Effector memory CD8-positive, alpha-beta T cell (primary cell): ENCODE results near the gene NET1.

Source experiments
- ATAC-seq: fragments of 150-1000 bp; cut with Tn5 transposase; replicated peaks from 2 replicates; pipeline ENCODE4 v1.10.0; 2021; ENCODE audit warnings: mild to moderate bottlenecking, moderate library complexity
- DNase-seq, 3 experiments: peaks; one replicate each; pipeline ENCODE4 v3.0.0; 2021
- H3K27ac Mint-ChIP-seq, 2 donors: one replicate each; pipeline ENCODE4 v1.8.0; 2022; ENCODE audit warnings: mild to moderate bottlenecking in 2 of 2, mixed read lengths in 2 of 2, moderate library complexity in 2 of 2
- H3K27me3 Mint-ChIP-seq, 2 donors: one replicate each; pipeline ENCODE4 v1.8.0; 2022; ENCODE audit warnings: mixed read lengths in 2 of 2
- H3K36me3 Mint-ChIP-seq: one replicate; pipeline ENCODE4 v1.8.0; 2022; ENCODE audit warnings: mild to moderate bottlenecking, moderate library complexity, mixed read lengths; ENCODE audit not compliant: insufficient read depth
- H3K4me1 Mint-ChIP-seq, 2 donors: one replicate each; pipeline ENCODE4 v1.8.0; 2022; ENCODE audit warnings: low read depth in 2 of 2, mixed read lengths in 2 of 2
- H3K4me3 Mint-ChIP-seq, 2 donors: one replicate each; pipeline ENCODE4 v1.8.0; 2022; ENCODE audit warnings: mild to moderate bottlenecking in 2 of 2, mixed read lengths in 2 of 2, moderate library complexity in 2 of 2
- H3K9me3 Mint-ChIP-seq, 2 donors: one replicate each; pipeline ENCODE4 v1.8.0; 2022; ENCODE audit warnings: mixed read lengths in 2 of 2

Gene NET1

DNA sequence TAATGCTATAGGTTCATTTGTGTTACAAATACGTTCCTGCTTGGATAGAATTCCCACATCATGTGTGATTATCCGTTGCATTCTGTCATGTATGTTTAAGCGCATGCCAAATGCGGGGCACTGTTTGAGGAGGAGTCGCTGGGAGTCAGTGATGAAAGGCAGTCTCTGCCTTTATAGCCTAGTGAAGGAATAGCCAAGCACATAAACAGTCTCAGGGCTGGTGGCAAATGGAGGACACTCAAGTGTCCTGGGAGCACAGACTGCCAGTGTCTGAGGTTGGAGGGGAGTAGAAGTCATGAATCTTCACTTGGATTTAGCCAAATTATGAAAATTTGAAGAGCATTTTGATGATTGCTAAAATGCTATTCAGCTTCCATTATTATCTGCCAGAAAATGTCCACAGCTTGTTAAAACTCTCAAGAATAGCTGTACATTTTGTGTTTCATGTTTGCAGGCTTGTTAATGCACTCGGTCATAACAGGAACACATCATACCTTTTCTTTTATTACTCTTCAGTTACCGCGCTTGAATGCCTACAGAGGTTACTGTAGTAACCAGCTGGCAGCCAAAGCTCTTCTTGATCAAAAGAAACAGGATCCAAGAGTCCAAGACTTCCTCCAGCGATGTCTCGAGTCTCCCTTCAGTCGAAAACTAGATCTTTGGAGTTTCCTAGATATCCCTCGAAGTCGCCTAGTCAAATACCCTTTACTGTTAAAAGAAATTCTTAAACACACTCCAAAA lies 41.6 kb downstream of the NET1 start:
- Mint-ChIP-seq H3K36me3 (peaks cover 6% of the 10 kb centered on the region), H3K4me3 (no peak overlapping the region), H3K9me3 (no peaks in the 10 kb centered on the region), H3K27me3 (no peaks in the 10 kb centered on the region), H3K4me1 (no peaks in the 10 kb centered on the region), H3K27ac (no peak overlapping the region)
- ATAC-seq (no peak), DNase-seq (no peak)

- no peak for DNase-seq
- H3K9me3 Mint-ChIP-seq = no peaks in the 10 kb centered on the region
- ATAC-seq = no peak
- peaks cover 6% of the 10 kb centered on the region for H3K36me3 Mint-ChIP-seq
- no peak overlapping the region for H3K4me3 Mint-ChIP-seq
- H3K27ac Mint-ChIP-seq = no peak overlapping the region
- no peaks in the 10 kb centered on the region for H3K4me1 Mint-ChIP-seq
- H3K27me3 Mint-ChIP-seq = no peaks in the 10 kb centered on the region
Measured at GRCh38 chr10:5456563-5456962, 44.2 kb downstream of the NET1 start.

DNA sequence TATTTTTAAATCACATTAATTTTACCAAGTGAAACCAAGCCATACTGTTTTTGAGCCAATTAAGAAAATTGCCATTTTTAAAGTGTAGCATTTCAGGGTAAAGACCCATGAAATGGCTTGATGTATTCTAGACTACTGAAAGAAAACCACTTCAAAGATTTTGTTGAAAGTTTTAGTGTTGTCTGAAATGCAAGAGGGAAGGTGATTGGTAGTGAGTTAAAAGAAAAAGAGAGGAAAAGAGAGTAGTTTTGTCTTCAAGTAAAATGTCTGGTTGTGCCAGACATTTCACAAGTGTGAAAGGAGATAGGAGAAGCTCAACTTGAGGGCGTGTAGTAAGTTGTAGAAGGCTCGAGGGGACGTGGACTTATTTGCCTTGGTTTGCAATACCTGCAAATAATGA lies 45.4 kb downstream of the NET1 start:
- Mint-ChIP-seq H3K27ac (no peak overlapping the region), H3K9me3 (no peaks in the 10 kb centered on the region), H3K4me1 (no peaks in the 10 kb centered on the region), H3K4me3 (no peak overlapping the region), H3K36me3 (peaks cover 6% of the 10 kb centered on the region), H3K27me3 (peaks cover 0 to 3% of the 10 kb centered on the region in 2 donors)
- no peak for ATAC-seq
- no peak for DNase-seq

- H3K4me1 Mint-ChIP-seq = no peaks in the 10 kb centered on the region
- peaks cover 6% of the 10 kb centered on the region for H3K36me3 Mint-ChIP-seq
- H3K4me3 Mint-ChIP-seq = no peak overlapping the region
- DNase-seq (no peak), ATAC-seq (no peak)
- no peak overlapping the region for H3K27ac Mint-ChIP-seq
- H3K9me3 Mint-ChIP-seq = no peaks in the 10 kb centered on the region
- peaks cover 3 to 10% of the 10 kb centered on the region in 2 donors for H3K27me3 Mint-ChIP-seq
Measured at GRCh38 chr10:5458425-5458824, 46.1 kb downstream of the NET1 start.

DNA sequence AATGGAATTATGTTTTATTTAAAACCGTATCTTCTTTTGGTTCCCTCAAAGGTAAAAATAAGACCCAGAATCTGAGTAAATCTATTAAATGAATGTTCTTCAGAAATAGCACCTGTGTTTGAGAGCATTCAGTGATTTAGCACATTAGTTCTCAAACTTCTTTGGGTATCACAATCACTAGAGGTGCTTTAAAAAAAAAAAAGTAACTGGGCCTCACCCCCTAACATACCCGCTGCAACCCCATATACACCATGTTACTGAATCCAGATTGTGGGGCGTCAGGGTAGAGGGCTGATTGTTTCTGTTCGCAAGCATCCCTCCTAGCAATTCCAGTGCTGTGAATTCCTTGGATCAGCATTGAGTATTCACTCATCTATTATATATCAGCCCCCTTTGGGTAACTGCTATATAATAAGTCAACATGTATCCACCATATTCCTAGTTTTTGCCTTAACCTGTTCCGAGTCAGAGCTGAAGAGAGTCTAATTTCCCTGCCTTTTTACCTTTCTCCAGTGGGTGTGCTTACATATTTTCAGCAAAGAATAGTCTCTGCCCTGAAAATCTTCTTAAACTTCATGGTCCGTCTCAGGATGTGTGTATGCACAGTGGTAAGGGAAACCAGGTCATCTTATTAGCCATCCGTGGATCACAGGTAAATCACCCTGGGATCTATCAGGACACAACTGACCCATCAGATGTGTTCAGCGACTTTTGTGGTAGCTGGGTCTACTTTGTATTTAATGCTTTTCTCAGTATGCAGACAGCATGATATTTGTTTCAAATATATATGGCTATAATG lies 46.8 kb downstream of the NET1 start:
- ATAC-seq (no peak), DNase-seq (no peak)
- Mint-ChIP-seq H3K4me1 (no peaks in the 10 kb centered on the region), H3K9me3 (no peaks in the 10 kb centered on the region), H3K27ac (no peak overlapping the region), H3K4me3 (no peak overlapping the region), H3K36me3 (peaks cover 6% of the 10 kb centered on the region), H3K27me3 (peaks cover 5 to 10% of the 10 kb centered on the region in 2 donors)

DNA sequence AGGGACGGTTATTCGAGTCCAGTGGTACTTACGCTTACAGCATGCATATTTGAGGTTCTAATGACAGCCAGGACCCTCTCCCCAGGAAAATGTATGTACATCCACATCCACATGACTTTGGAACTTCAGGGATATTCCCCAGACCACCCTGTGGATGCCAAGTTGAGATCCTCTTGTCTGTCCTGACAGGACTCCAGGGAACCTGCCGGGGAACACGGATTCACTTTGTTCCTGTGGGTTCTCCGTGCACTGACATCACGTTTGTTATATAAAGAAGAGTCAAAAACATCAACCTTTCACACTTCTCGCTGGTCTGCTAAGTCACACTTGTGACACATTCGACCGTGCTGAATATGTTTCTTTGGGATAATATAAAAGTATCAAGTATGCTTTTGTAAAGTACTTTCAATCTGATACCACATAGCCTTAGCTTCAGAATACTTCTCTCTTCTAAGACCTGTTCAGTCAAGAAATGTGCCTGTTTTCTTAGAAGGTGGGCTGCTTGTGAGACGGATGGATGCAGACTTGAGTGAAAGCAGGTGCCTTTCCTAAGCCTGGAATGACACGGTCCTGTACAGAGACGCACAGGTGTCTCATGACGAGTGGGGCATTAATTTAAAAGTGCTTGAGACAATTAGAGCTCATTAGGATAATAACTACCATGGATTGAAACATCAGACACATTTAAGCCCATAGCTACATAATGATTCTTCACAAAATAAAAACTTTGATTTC lies 48.3 kb downstream of the NET1 start:
- Mint-ChIP-seq H3K36me3 (peaks cover 6% of the 10 kb centered on the region), H3K4me1 (no peaks in the 10 kb centered on the region), H3K4me3 (no peak overlapping the region), H3K27me3 (peaks cover 5 to 10% of the 10 kb centered on the region in 2 donors), H3K9me3 (no peaks in the 10 kb centered on the region), H3K27ac (no peak overlapping the region)
- ATAC-seq (no peak), DNase-seq (no peak)

GRCh38 chr10:5461203-5461588 lies 48.8 kb downstream of the NET1 start:
- Mint-ChIP-seq H3K27ac (no peak overlapping the region), H3K9me3 (no peaks in the 10 kb centered on the region), H3K36me3 (peaks cover 6% of the 10 kb centered on the region), H3K27me3 (peaks cover 5 to 10% of the 10 kb centered on the region in 2 donors), H3K4me1 (no peaks in the 10 kb centered on the region), H3K4me3 (no peak overlapping the region)
- no peak for ATAC-seq
- DNase-seq = no peak

DNA sequence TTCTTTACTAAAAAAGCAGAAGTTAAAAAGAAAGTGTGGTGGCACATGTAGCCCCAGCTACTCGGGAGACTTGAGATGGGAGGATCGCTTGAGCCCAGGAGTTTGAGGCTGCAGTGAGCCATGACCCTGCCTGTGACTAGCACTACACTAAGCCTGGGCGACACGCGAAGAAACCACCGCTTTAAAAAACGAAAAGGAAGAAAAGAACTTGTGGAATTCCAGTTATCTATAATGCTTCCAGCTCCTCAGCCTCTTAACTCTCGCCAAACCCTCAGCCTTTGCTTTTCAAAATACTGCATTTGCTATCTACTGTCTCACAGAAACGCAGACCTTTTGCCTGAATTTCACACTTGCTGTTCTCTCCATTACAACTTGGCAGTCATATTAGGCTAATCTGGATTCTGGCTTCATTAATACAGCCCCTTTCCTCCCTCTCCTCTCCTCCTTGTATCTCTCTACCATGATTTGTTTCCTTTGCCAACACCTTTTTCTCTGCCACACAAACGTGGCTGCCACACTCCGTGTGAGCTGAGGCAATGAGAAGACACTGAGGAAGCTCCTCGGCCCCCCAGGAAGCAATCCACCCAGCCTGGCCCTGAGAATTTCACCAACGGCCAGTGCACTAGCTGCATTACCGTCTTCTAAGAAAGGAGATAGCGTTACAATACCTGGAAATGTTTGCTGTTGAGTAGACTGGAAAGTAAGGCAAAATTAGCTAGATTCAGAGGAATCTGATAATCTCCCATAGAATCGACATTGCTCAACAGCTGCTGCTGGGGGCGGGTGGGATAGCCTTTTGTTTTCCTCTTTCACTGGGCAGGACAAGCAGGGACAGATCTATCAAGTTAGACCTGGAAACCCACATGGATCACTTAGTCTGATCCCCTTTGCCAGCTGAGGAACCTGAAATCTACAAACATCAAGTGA lies 49.8 kb downstream of the NET1 start:
- Mint-ChIP-seq H3K36me3 (no peaks in the 10 kb centered on the region), H3K27me3 (peaks cover 5 to 10% of the 10 kb centered on the region in 2 donors), H3K4me3 (no peak overlapping the region), H3K9me3 (no peaks in the 10 kb centered on the region), H3K27ac (peak overlapping the region; percentile 11 to 39), H3K4me1 (no peaks in the 10 kb centered on the region)
- DNase-seq (no peak), ATAC-seq (no peak)

DNA sequence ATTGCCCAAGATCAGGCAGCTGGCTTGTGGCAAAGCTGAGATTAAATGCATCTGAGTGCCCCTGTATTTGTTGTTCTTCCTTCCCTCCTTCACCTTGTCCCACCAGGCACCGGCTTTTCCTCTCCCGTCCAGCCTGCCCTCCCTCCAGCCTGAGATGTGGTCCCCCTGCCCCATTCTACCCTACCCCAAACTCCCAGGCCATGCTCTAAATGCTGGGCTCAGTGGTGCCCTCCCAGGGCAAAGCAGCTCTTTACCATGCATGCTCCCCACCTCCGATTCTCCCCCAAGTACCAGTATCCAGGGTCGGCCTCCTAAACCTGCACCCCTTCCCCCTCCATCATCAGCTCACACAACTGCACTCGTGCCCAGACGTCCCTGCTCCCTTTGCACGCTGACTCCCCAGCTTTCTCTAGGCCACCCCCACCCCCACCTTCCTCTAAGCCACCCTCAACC lies 50.5 kb downstream of the NET1 start:
- no peak for ATAC-seq
- no peaks in the 10 kb centered on the region for H3K9me3 Mint-ChIP-seq
- H3K27me3 Mint-ChIP-seq = peaks cover 5 to 10% of the 10 kb centered on the region in 2 donors
- no peak for DNase-seq
- H3K4me3 Mint-ChIP-seq = no peak overlapping the region
- no peaks in the 10 kb centered on the region for H3K4me1 Mint-ChIP-seq
- H3K36me3 Mint-ChIP-seq = no peaks in the 10 kb centered on the region
- H3K27ac Mint-ChIP-seq = no peak overlapping the region

DNA sequence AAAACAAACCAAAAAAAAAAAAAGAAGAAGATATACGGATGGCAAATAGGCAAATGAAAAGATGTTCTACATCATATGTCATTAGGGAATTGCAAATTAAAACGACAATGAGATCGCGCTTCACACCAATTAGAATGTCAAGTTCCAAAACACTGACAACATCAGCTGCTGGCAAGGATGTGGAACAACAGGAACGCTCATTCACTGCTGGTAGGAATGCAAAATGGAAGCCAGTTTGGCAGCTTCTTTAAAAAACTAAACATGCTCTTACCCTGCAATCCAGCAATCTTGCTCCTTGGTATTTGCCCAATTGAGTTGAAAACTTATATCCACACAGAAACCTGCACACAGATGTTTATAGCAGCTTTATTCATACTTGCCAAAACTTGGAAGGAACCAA lies 52.2 kb downstream of the NET1 start:
- no peak overlapping the region for H3K4me3 Mint-ChIP-seq
- H3K36me3 Mint-ChIP-seq = no peaks in the 10 kb centered on the region
- ATAC-seq (no peak), DNase-seq (no peak)
- H3K27ac Mint-ChIP-seq = no peak overlapping the region
- peaks cover 5 to 10% of the 10 kb centered on the region in 2 donors for H3K27me3 Mint-ChIP-seq
- no peaks in the 10 kb centered on the region for H3K9me3 Mint-ChIP-seq
- H3K4me1 Mint-ChIP-seq = no peaks in the 10 kb centered on the region

GRCh38 chr10:5465976-5466450 lies 53.7 kb downstream of the NET1 start:
- no peaks in the 10 kb centered on the region for H3K9me3 Mint-ChIP-seq
- peaks cover 5 to 10% of the 10 kb centered on the region in 2 donors for H3K27me3 Mint-ChIP-seq
- H3K4me3 Mint-ChIP-seq = no peak overlapping the region
- H3K36me3 Mint-ChIP-seq = no peaks in the 10 kb centered on the region
- DNase-seq = no peak
- H3K4me1 Mint-ChIP-seq = no peaks in the 10 kb centered on the region
- no peak overlapping the region for H3K27ac Mint-ChIP-seq
- no peak for ATAC-seq

DNA sequence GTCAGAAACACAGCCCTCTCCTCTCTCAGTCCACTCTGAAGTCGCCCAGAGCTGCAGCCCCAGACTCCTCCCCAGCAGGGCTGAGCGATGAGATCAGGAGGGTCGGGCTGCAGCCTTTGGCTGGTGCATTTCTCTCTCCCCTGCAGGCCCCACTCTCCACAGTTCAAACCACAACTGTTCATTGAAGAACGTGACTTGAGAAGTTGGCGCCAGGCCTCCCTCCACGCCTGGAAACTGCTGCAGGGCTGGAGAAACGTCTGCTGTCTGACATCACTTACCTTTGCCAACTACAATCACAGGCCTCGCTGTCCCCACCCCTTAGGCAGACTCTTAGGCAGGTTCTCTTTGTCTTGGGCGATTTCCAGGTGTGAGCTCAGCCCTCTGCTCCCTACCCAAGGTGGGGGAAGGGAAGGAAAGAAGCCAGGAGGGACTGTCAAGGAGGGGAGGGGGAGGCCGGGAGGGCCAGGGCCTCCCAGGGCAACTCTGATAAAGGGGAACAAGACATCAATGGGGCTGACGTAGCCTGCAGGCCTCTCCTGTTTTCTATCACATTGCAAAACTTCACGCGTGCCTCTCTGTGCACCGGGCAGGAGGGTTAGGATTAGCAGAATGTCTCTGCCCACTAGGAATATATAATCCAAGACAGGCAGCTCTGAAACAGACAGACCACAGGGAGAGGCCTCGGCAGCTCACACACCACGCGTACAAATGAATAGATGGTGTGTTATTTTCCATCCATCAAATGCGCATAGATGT lies 54.3 kb downstream of the NET1 start:
- H3K27me3 Mint-ChIP-seq = peaks cover 5 to 10% of the 10 kb centered on the region in 2 donors
- no peak for ATAC-seq
- no peaks in the 10 kb centered on the region for H3K36me3 Mint-ChIP-seq
- no peaks in the 10 kb centered on the region for H3K4me1 Mint-ChIP-seq
- no peak overlapping the region for H3K4me3 Mint-ChIP-seq
- H3K27ac Mint-ChIP-seq = no peak overlapping the region
- no peaks in the 10 kb centered on the region for H3K9me3 Mint-ChIP-seq
- DNase-seq = no peak
